Activated CD4-positive, alpha-beta T cell treated with anti-CD3 and anti-CD28 coated beads, Interleukin-2, amount 50 U/mL, for 1 hour (primary cell): Measurements from ENCODE around the gene BAG5.
A peak's percentile ranks its signal among the peaks of the same experiment; 100 is the strongest.

Experiments
- DNase-seq: peaks from one replicate; pipeline ENCODE4 v3.0.0-alpha.2; 2020

Gene BAG5

GRCh38 chr14:103563844-103564505 is 1.5 kb upstream of the BAG5 start:
- DNase-seq, result no peak

GRCh38 chr14:103563226-103563620 is 766 bp upstream of the BAG5 start:
- DNase-seq, result peak; percentile 30

- DNase-seq, result no peak
Measured at GRCh38 chr14:103562179-103562428, 353 bp downstream of the BAG5 start.

- peak; percentile 15 for DNase-seq
Measured at GRCh38 chr14:103561381-103562178, 877 bp downstream of the BAG5 start.

GRCh38 chr14:103560691-103561090 is 1.8 kb downstream of the BAG5 start:
- DNase-seq, result no peak

GRCh38 chr14:103559766-103560165 is 2.7 kb downstream of the BAG5 start:
- no peak for DNase-seq

- DNase-seq, result no peak
Measured at GRCh38 chr14:103558071-103558882, 4.2 kb downstream of the BAG5 start.

- no peak for DNase-seq
Measured at GRCh38 chr14:103556946-103557758, 5.3 kb downstream of the BAG5 start.

- DNase-seq, result no peak
Measured at GRCh38 chr14:103555559-103556337, 6.7 kb downstream of the BAG5 start.

GRCh38 chr14:103552846-103553210 is 9.6 kb downstream of the BAG5 start:
- DNase-seq, result no peak

GRCh38 chr14:103552011-103552845 is 10.2 kb downstream of the BAG5 start:
- DNase-seq, result no peak

- DNase-seq, result no peak
Measured at GRCh38 chr14:103551338-103551762, 11.1 kb downstream of the BAG5 start.

GRCh38 chr14:103550451-103551337 is 11.8 kb downstream of the BAG5 start:
- DNase-seq, result no peak

GRCh38 chr14:103549361-103550311 is 12.8 kb downstream of the BAG5 start:
- no peak for DNase-seq

- DNase-seq, result no peak
Measured at GRCh38 chr14:103548463-103549351, 13.8 kb downstream of the BAG5 start.

- no peak for DNase-seq
Measured at GRCh38 chr14:103547941-103548462, 14.5 kb downstream of the BAG5 start.

GRCh38 chr14:103547455-103547940 is 15.0 kb downstream of the BAG5 start:
- no peak for DNase-seq
